HepG2 (cell line): Measurements from ENCODE around the gene PRCP. TPM values are rescaled to one million over a fixed set of nuclear protein-coding genes. Genes with fewer than 3 reads are reported as not detected.

Experiments used
- ATAC-seq: fragments of 200-7000 bp; cut with Tn5 transposase; 3 replicates; pipeline ENCODE4 v1.9.1; 2020; ENCODE audit warnings: mild to moderate bottlenecking, moderate library complexity
- BruUV-seq: library from RNA; stranded (reverse); fragments of 400-500 nt; replicated peaks from 2 replicates; lab custom pipeline; 2021; lab: Mats Ljungman, UMichigan
- CTCF ChIA-PET: fragments of 300-600 bp; formaldehyde crosslinking; extraction: SDS; loops from one replicate; lab custom pipeline; 2021; ENCODE audit warnings: low total read pairs, inconsistent platforms, low intra/inter-chr PET ratio; lab: Yijun Ruan, JAX
- POLR2A ChIA-PET: fragments of 350-600 bp; sonication (Branson Sonifier 250); formaldehyde crosslinking; loops from one replicate; lab custom pipeline; 2020; ENCODE audit warnings: antibody characterized with exemption, inconsistent platforms; lab: Yijun Ruan, JAX
- DNase-seq: peaks from one replicate; pipeline ENCODE4 v3.0.0-alpha.2; 2015; ENCODE audit warnings: low spot score
- FAIRE-seq: peaks from 3 replicates; lab custom pipeline; 2011; peaks lifted over from hg19 to GRCh38; lab: Jason Lieb, UNC
- H2AFZ ChIP-seq: one replicate; pipeline ENCODE4 v1.6.1; 2011; ENCODE audit warnings: low read length, inconsistent platforms
- H3K27ac ChIP-seq: fragments of 300-600 bp; 3 replicates; pipeline ENCODE4 v1.8.0; 2011; ENCODE audit warnings: mixed run types, mild to moderate bottlenecking, mixed read lengths, low read length, inconsistent platforms; ENCODE audit not compliant: insufficient read depth; ENCODE audit errors: extremely low read length
- H3K27me3 ChIP-seq, 2 experiments: fragments of 200-600 bp in 1 of 2; 2 replicates in 1 of 2; 3 replicates in 1 of 2; pipeline versions ENCODE4 v1.6.0 to v1.8.0; 2011; ENCODE audit warnings: low read length in 2 of 2, mild to moderate bottlenecking in 2 of 2, moderate library complexity in 2 of 2, inconsistent platforms in 1 of 2; ENCODE audit not compliant: insufficient read depth in 2 of 2, control insufficient read depth in 1 of 2
- H3K36me3 ChIP-seq, 2 experiments: fragments of 200-600 bp in 1 of 2; replicated peaks in 1 of 2; 2 replicates in 1 of 2; 3 replicates in 1 of 2; pipeline versions ENCODE4 v1.5.1 to v1.8.0; 2011; ENCODE audit warnings: low read length in 2 of 2, inconsistent platforms in 1 of 2; ENCODE audit not compliant: insufficient read depth in 2 of 2, control insufficient read depth in 1 of 2
- H3K4me1 ChIP-seq: 2 replicates; pipeline ENCODE4 v1.5.1; 2012; ENCODE audit warnings: low read length, inconsistent platforms; ENCODE audit not compliant: insufficient read depth
- H3K4me2 ChIP-seq: 2 replicates; pipeline ENCODE4 v1.6.0; 2011; ENCODE audit warnings: low read depth, low read length, inconsistent platforms
- H3K4me3 ChIP-seq, 3 experiments: fragments of 200-600 bp in 1 of 3; sonication (generic), shearing (Covaris generic) in 1 of 3; replicated peaks in 1 of 3; 2 replicates each; pipeline ENCODE4 v1.5.1; 2011 to 2016; ENCODE audit warnings: low read length in 3 of 3, inconsistent platforms in 2 of 3, low read depth in 2 of 3, mild to moderate bottlenecking in 2 of 3, control low read depth in 1 of 3, mixed read lengths in 1 of 3; ENCODE audit not compliant: insufficient read depth in 1 of 3
- H3K79me2 ChIP-seq: one replicate; pipeline ENCODE4 v1.6.1; 2011; ENCODE audit warnings: low read length, inconsistent platforms; ENCODE audit not compliant: insufficient read depth
- H3K9ac ChIP-seq: 2 replicates; pipeline ENCODE4 v1.6.0; 2011; ENCODE audit warnings: mild to moderate bottlenecking, low read depth, low read length, inconsistent platforms; ENCODE audit not compliant: insufficient read depth
- H3K9me3 ChIP-seq: 2 replicates; pipeline ENCODE4 v1.5.1; 2012; ENCODE audit warnings: mild to moderate bottlenecking, low read length
- H4K20me1 ChIP-seq: 2 replicates; pipeline ENCODE4 v1.6.0; 2011; ENCODE audit warnings: inconsistent platforms, mild to moderate bottlenecking, low read length, moderate library complexity; ENCODE audit not compliant: insufficient read depth
- FOXO1 ChIP-seq: sonication (generic); formaldehyde crosslinking; IDR thresholded peaks from 2 replicates; pipeline ENCODE4 v1.4.0; 2020; ENCODE audit warnings: missing genetic modification reagents
- GATA4 ChIP-seq: sonication (generic); IDR thresholded peaks from 2 replicates; pipeline ENCODE4 v1.6.1; 2016; ENCODE audit warnings: antibody characterized with exemption, low read depth, borderline replicate concordance
- IKZF4 ChIP-seq: sonication (generic); formaldehyde crosslinking; IDR thresholded peaks from 2 replicates; pipeline ENCODE4 v1.5.1; 2020; ENCODE audit warnings: borderline replicate concordance, mild to moderate bottlenecking, low read depth, missing genetic modification reagents; ENCODE audit errors: not compliant biosample characterization
- NFE2L1 ChIP-seq: sonication (generic); formaldehyde crosslinking; IDR thresholded peaks from 2 replicates; pipeline ENCODE4 v1.4.0; 2020; ENCODE audit warnings: missing genetic modification reagents, mild to moderate bottlenecking, borderline replicate concordance
- NFRKB ChIP-seq: fragments of 450-650 bp; IDR thresholded peaks from 2 replicates; pipeline ENCODE4 v1.6.1; 2017
- NRL ChIP-seq: sonication (generic); formaldehyde crosslinking; IDR thresholded peaks from 2 replicates; pipeline ENCODE4 v1.5.0; 2020; ENCODE audit warnings: missing genetic modification reagents, mild to moderate bottlenecking, moderate library complexity, borderline replicate concordance
- SP2 ChIP-seq: sonication (generic); formaldehyde crosslinking; IDR thresholded peaks from 2 replicates; pipeline ENCODE4 v1.5.1; 2020; ENCODE audit warnings: mild to moderate bottlenecking, missing genetic modification reagents
- ZNF138 ChIP-seq: sonication (generic); formaldehyde crosslinking; IDR thresholded peaks from 2 replicates; pipeline ENCODE4 v1.5.0; 2020; ENCODE audit warnings: mild to moderate bottlenecking, low read depth, missing genetic modification reagents
- ZNF24 ChIP-seq: fragments of 450-650 bp; IDR thresholded peaks from 2 replicates; pipeline ENCODE4 v1.6.1; 2017; ENCODE audit warnings: antibody characterized with exemption, mild to moderate bottlenecking
- ZNF253 ChIP-seq: sonication (generic); formaldehyde crosslinking; IDR thresholded peaks from 2 replicates; pipeline ENCODE4 v1.8.0; 2022; ENCODE audit warnings: mild to moderate bottlenecking, missing genetic modification reagents, borderline replicate concordance
- ZNF296 ChIP-seq: sonication (generic); formaldehyde crosslinking; conservative IDR thresholded peaks from 2 replicates; pipeline ENCODE4 v1.5.0; 2020; ENCODE audit warnings: mild to moderate bottlenecking, missing genetic modification reagents
- ZNF550 ChIP-seq: sonication (generic); formaldehyde crosslinking; IDR thresholded peaks from 2 replicates; pipeline ENCODE4 v1.4.0; 2020; ENCODE audit warnings: mild to moderate bottlenecking, missing genetic modification reagents, borderline replicate concordance
- ZSCAN30 ChIP-seq: sonication (generic); formaldehyde crosslinking; IDR thresholded peaks from 2 replicates; pipeline ENCODE4 v1.5.0; 2020; ENCODE audit warnings: mild to moderate bottlenecking, missing genetic modification reagents
- WGBS: methylation state at CpG from one replicate; pipeline ENCODE4 v1.1.6; 2017; ENCODE audit warnings: low lambda C conversion rate; 5-methylcytosine and 5-hydroxymethylcytosine counted together
- in situ Hi-C: cut with HindIII; loops from 2 replicates; pipeline ENCODE4 v1.10.0; 2017; ENCODE audit warnings: low pct_unique_long_range_greater_than_20kb; ENCODE audit not compliant: extremely low pct_ligation_motif_present
- intact Hi-C: fragments of 100-400 bp; cut with micrococcal nuclease; formaldehyde crosslinking; loops from one replicate; pipeline ENCODE4 v1.10.0; 2022; ENCODE audit not compliant: unreplicated experiment
- polyA plus RNA-seq, 8 experiments: library from polyadenylated mRNA; depleted of rRNA in 3 of 8; stranded (reverse) in 7 of 8; unstranded in 1 of 8; fragments of >200 nt; fragmentation: Illumina TruSeq in 4 of 8; extraction: Trizol in 4 of 8; gene quantifications; 2 replicates each; pipeline versions ENCODE4 v1.2.1 to v1.2.3, GENCODE V29; 2011 to 2016; ENCODE audit warnings: low read depth in 4 of 8, missing spikeins in 1 of 8, mixed read lengths in 1 of 8; ENCODE audit not compliant: insufficient read depth in 1 of 8
- total RNA-seq, 5 experiments: library from RNA; depleted of rRNA; stranded (reverse); fragments of >200 nt; fragmentation: Illumina TruSeq; extraction: Trizol; gene quantifications; 2 replicates each; pipeline ENCODE4 v1.2.3, GENCODE V29; 2016; ENCODE audit warnings: low read depth in 1 of 5
- TF ChIP-seq, protein P1 (sequence below): sonication (generic); formaldehyde crosslinking; IDR thresholded peaks from 2 replicates; pipeline ENCODE4 v1.5.0; 2020; ENCODE audit warnings: mild to moderate bottlenecking, missing genetic modification reagents, moderate library complexity
- TF ChIP-seq, protein P2 (sequence below): conservative IDR thresholded peaks from 2 replicates; pipeline ENCODE4 v1.6.1; 2018; ENCODE audit warnings: missing genetic modification reagents

PRCP gene
- total and polyA plus RNA-seq, 2 of the 13 experiments (the other 11 are each of a cell fraction or from before 2014, with no cell fraction given) = 84.2 to 105 TPM

DNA sequence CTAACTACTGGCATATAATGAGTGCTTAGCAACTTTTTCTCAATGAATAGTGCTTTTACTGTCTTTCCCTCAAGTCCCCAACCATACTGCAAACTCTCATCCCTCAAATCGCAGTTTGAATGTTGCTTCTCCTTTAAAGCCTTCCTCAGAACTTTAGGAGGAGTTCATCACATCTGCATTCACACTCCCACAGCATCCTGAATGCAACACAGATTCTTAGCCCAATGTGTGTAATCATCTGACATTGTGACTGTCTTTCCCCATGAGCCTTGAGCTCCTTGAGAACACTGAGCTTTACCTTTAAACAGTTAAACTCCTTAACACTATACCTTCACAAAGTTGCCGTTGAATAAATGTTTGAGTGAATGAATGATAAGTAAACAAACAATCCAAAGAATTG lies 84.8 kb downstream of the PRCP start:
- ATAC-seq (no peak), DNase-seq (no peak), FAIRE-seq (no peak)
- Histone ChIP-seq H3K27me3 (no peaks in the 10 kb centered on the region; a peak in 1 of 5 replicates), H3K27ac (no peak overlapping the region), H3K36me3 (no peaks in the 10 kb centered on the region), H2AFZ (no peak overlapping the region), H4K20me1 (no peaks in the 10 kb centered on the region), H3K9me3 (no peaks in the 10 kb centered on the region), H3K4me2 (no peak overlapping the region), H3K4me3 (no peak overlapping the region), H3K79me2 (no peaks in the 10 kb centered on the region), H3K9ac (no peak overlapping the region), H3K4me1 (peaks cover 41% of the 10 kb centered on the region)
- POLR2A ChIA-PET = interaction anchor here (1.0 kb wide), 1 partner anchor 9 kb away, joined by 3 read pairs; no protein-coding TSS in a partner anchor
- BruUV-seq = no TSS peak
- no peak for TF ChIP-seq ZNF24
- no peak for TF ChIP-seq IKZF4 (CRISPR knock-in tag)
- no peak for TF ChIP-seq ZNF253 (CRISPR knock-in tag)
- no peak for TF ChIP-seq ZNF550 (CRISPR knock-in tag)
- TF ChIP-seq ZNF138 (CRISPR knock-in tag) = no peak
- TF ChIP-seq FOXO1 (CRISPR knock-in tag) = no peak
- TF ChIP-seq ZSCAN30 = no peak
- no peak for TF ChIP-seq NFRKB
- TF ChIP-seq NFE2L1 (CRISPR knock-in tag) = no peak
- no peak for TF ChIP-seq ZNF296 (CRISPR knock-in tag)
- TF ChIP-seq, protein P1, sequence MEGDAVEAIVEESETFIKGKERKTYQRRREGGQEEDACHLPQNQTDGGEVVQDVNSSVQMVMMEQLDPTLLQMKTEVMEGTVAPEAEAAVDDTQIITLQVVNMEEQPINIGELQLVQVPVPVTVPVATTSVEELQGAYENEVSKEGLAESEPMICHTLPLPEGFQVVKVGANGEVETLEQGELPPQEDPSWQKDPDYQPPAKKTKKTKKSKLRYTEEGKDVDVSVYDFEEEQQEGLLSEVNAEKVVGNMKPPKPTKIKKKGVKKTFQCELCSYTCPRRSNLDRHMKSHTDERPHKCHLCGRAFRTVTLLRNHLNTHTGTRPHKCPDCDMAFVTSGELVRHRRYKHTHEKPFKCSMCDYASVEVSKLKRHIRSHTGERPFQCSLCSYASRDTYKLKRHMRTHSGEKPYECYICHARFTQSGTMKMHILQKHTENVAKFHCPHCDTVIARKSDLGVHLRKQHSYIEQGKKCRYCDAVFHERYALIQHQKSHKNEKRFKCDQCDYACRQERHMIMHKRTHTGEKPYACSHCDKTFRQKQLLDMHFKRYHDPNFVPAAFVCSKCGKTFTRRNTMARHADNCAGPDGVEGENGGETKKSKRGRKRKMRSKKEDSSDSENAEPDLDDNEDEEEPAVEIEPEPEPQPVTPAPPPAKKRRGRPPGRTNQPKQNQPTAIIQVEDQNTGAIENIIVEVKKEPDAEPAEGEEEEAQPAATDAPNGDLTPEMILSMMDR (CRISPR knock-in tag) = no peak
- no peak for TF ChIP-seq NRL (CRISPR knock-in tag)
- TF ChIP-seq, protein P2, sequence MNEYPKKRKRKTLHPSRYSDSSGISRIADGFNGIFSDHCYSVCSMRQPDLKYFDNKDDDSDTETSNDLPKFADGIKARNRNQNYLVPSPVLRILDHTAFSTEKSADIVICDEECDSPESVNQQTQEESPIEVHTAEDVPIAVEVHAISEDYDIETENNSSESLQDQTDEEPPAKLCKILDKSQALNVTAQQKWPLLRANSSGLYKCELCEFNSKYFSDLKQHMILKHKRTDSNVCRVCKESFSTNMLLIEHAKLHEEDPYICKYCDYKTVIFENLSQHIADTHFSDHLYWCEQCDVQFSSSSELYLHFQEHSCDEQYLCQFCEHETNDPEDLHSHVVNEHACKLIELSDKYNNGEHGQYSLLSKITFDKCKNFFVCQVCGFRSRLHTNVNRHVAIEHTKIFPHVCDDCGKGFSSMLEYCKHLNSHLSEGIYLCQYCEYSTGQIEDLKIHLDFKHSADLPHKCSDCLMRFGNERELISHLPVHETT (CRISPR knock-in tag) = no peak
- no peak for TF ChIP-seq GATA4
- no peak for TF ChIP-seq SP2
- intact Hi-C loops = no loop called here
- CTCF ChIA-PET = no interaction called here
- in situ Hi-C loops = no loop called here
- WGBS = 45% methylated on average over 2 of the region's 2 CpGs
